ENCODE data around the gene CDK19.

Gene CDK19

DNA sequence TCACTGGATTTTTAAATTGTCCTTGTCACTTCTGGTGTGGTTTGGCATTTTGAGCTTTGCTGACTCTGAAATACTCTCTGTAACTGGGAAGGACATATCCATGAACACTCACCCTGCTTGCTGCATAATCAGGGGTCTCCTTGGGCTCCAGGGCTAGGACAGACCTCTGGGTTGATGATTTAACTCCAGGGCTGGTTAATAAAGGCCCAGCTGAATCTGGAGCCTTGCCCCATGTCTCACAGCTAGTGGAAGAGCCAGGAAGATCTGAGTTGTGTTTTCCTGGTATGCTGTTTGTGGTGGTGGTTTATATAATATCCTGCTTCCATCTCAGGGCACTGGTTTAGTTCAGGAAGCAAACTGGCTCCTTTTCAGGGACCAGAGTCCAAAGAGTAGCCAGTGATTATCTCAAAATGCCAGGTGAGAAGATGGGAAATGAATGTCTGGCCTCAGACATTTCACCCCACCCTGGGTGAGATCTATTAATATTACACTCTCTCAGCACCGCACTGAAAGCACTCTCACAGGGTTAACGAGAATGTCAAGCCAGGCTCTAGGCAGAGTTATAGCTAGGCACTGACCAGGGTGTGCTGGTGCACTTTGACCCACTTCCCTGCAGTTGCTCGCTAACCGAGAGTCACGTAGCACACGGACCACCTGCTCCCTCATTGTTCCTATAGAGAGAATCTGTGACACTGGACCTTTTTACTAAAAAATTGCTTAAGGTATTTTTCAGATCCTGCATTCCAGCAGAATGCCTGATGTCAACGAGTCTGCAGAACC lies 248.7 kb downstream of the CDK19 start:
- no peak overlapping the region for H3K27ac ChIP-seq
- no peak for TF ChIP-seq ZFX (IDR thresholded peaks at IDR 0.05)
- TF ChIP-seq, protein P1, sequence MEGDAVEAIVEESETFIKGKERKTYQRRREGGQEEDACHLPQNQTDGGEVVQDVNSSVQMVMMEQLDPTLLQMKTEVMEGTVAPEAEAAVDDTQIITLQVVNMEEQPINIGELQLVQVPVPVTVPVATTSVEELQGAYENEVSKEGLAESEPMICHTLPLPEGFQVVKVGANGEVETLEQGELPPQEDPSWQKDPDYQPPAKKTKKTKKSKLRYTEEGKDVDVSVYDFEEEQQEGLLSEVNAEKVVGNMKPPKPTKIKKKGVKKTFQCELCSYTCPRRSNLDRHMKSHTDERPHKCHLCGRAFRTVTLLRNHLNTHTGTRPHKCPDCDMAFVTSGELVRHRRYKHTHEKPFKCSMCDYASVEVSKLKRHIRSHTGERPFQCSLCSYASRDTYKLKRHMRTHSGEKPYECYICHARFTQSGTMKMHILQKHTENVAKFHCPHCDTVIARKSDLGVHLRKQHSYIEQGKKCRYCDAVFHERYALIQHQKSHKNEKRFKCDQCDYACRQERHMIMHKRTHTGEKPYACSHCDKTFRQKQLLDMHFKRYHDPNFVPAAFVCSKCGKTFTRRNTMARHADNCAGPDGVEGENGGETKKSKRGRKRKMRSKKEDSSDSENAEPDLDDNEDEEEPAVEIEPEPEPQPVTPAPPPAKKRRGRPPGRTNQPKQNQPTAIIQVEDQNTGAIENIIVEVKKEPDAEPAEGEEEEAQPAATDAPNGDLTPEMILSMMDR (conservative IDR thresholded peaks at IDR 0.05), result no peak

DNA sequence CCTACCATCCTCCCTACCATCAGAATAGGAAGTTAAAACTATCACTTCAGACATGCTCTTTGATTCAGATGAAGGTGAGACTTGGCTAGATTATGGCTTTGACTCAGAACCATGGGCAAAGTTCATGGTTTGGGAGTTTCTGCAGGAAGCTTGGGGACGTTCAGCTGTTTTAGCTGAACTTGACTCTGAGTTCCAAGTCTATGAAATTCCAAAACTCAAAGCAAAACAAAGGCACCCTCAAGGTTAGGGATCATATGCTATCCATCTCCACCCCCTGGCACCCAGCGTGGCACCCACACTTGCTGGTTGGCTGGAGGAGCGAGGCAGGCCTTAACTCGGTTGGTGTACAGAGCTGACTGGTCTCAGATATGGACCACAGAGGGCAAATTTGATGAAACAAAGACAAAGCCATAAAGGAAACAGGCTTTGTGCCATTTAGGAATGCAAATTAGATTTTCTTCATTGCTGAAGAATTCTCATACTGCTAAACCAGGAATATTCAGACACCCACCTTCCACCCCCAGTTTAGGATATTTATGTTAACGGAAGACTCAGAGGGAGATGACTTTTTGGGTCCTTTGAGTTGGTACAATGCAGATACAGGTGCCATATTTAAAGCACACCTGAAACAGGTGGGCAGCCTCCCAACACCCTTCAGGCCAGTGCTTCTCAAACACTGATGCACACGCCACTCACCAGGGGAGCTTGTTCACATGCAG lies 250.4 kb downstream of the CDK19 start:
- no peak overlapping the region for H3K27ac ChIP-seq
- no peak for TF ChIP-seq ZFX (IDR thresholded peaks at IDR 0.05)
- TF ChIP-seq, protein P1 (conservative IDR thresholded peaks at IDR 0.05), result no peak

DNA sequence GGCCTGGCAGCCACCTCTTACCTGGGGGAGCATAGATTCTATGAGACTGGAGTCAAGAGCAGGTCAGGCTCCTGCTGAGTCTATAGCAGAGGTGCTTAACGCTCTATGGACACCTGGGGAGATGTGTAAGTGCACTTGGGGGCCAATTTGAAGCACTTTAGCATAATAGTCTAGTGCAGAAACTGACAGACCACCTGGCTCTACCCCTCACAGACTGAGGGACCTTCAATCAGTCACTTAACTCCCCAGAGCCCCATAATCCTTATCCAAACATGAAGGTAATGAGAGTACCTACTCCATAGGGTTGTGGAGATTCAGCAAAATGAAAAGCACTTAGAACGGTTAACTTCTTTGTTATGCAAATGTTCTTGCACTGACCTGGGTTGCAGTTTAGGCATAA lies 251.6 kb downstream of the CDK19 start:
- TF ChIP-seq ZFX (IDR thresholded peaks at IDR 0.05), result no peak
- TF ChIP-seq, protein P1 (conservative IDR thresholded peaks at IDR 0.05), result no peak
- H3K27ac ChIP-seq, result no peak overlapping the region

DNA sequence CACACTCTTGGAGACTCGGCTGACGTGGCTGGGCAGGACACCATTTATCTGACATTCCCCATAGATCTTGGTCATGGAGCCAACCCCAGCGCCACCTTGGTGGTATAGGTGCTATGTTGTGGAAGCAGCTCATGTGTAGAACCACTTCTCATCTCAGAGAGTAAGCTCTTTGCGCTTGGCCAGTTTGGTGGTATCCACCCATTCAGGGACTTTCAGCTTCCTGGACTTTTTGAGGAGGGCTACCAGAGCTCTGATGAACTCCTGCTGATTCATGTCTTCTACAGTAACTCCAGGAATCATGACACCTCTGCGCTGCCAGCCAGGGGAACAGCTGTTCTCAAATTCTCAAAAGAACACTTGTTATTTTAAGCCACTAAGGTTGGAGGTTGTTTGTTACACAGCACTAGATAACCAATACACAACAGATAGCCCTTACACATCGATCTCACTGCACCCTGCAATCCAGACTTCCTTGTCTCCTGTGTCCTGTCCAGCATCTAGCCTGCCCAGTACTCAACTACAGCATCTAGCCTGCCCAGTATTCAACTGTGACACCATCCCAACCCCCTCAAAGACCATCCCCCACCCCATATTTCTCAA lies 252.9 kb downstream of the CDK19 start:
- no peak overlapping the region for H3K27ac ChIP-seq
- no peak for TF ChIP-seq ZFX (IDR thresholded peaks at IDR 0.05)
- TF ChIP-seq, protein P1 (conservative IDR thresholded peaks at IDR 0.05), result no peak

DNA sequence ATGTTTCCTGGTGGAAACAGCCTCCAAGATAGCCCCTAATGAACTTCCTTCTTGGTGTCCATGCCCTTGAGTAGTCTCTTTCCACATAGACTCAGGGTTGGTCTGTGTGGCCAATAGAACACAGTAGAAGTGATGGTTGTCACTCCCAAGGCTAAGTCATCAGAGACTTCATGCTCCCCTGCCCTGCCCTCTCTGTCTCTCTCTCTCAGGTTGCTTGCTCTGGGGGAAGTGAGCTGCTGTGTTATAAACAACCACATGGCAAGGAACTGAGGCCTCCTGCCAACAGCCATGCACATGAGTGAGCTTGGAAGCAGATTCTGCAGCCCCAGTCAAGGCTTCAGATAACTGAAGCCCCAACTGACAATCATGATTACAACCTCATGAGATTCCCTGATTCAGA lies 253.6 kb downstream of the CDK19 start:
- no peak overlapping the region for H3K27ac ChIP-seq
- TF ChIP-seq ZFX (IDR thresholded peaks at IDR 0.05), result no peak
- TF ChIP-seq, protein P1 (conservative IDR thresholded peaks at IDR 0.05), result no peak

DNA sequence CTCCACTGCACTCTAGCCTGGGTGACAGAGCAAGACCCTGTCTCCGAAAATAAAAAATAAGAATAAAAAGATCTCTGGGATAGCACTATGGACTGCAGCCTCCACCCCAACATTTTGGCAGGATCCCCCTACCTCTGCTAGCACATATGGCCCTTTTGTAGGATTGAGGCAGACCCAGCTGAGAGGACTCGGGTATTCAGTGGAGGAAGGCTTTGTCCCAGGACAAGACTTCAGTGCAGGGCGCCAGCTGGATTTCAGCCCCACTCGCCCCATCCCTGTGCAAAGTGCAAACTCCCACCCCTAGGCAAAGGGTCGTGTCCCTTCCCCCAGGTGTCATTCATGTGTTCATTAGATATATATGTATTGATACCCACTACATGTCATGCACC lies 254.3 kb downstream of the CDK19 start:
- TF ChIP-seq, protein P1 (conservative IDR thresholded peaks at IDR 0.05), result no peak
- no peak for TF ChIP-seq ZFX (IDR thresholded peaks at IDR 0.05)
- no peak overlapping the region for H3K27ac ChIP-seq

All from C4-2B (cell line).